ENCODE results near the gene TPSAB1. TPM values are rescaled to one million over a fixed set of nuclear protein-coding genes. Genes with fewer than 3 reads are reported as not detected.
"Not testable (repeated sequence)": the region's sequence is repeated elsewhere in the genome, so short reads cannot be mapped to it uniquely, and the experiment has no call there.

The TPSAB1 gene
- total RNA-seq, 1 experiment from 2014 or later: not detected

DNA sequence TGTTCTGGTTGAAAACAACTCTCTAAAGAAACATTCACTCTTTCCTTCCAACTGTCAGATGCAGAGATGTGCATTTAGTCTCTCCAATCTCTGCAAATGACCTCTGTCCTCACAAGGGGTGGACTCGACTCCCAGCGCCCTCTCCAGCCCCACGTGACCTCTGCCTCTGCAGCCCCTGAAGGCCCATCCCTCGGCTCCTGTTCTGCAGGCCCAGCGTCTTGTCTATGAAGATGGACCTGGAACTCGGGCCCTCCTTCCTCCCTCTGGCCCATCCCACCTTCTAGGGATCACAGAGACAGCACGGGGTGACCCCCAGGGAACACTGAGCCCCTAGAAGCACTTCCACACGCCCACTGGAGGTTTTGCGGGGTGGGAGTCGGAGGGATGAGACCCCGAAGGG, 2.9 kb downstream of the TPSAB1 start:
- DNase-seq; H3K4me3 Mint-ChIP-seq (ENCODE audit: low read depth, unreplicated experiment); CTCF ChIA-PET; H3K36me3 Mint-ChIP-seq (ENCODE audit: insufficient read depth, unreplicated experiment); H3K27ac Mint-ChIP-seq (ENCODE audit: unreplicated experiment); H3K9me3 Mint-ChIP-seq (ENCODE audit: low read depth, unreplicated experiment); H3K4me1 Mint-ChIP-seq (ENCODE audit: low read depth, unreplicated experiment); intact Hi-C loops (cut with micrococcal nuclease; ENCODE audit: unreplicated experiment); BruUV-seq (replicated peaks): not testable (repeated sequence)
- H3K27me3 Mint-ChIP-seq (ENCODE audit: unreplicated experiment): peaks cover 57% of the 10 kb centered on the region

DNA sequence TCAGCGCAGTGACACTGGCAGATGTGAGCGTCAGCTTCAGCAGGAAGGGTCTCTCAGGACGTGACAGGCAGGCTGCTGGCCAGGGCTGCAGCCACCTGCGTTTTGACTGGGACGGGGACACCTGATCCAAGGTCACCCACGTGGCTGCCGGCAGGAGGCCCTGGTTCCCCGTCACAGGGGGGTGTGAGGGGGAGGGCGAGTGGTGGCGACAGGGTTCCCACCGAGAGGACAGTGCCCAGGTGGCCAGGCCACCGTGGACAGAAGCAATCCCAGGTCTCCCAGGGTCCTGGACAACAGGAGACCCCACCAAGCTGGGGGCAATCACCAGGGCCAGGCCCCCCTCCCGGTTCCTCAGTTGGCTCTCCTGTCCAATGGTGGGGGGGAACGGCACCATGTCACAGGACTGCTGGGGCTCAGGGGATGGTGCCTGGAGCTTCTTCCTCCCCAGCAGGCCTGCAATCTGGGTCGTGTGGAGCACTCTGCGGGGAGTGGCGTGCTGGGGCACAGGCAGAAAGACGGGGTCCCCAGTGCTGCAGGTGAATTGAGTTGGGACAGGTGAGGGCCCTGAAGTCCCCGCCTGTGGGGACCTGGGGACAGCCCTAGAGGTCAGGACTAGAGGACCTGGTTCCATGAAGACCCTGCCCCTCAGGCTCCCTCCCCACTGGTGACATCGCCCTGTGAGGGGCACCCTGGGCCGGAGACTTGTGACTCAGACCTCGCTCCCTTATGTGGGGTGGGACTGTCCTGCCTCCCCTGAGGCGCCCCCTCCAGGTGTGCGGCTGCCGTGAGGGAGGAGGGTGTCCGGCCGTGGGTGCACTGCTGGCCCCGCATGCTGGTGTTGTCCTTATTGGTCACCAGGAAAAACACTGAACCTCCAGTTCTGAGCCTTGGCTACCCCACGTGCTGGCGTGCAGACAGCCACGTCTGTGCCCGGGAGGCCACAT, 3.7 kb downstream of the TPSAB1 start:
- H3K27me3 Mint-ChIP-seq (ENCODE audit: unreplicated experiment): peaks cover 49% of the 10 kb centered on the region
- CTCF ChIA-PET: interaction anchor here (0.8 kb wide), 1 partner anchor 85 kb away, joined by 4 read pairs; no protein-coding TSS in a partner anchor
- H3K4me3 Mint-ChIP-seq (ENCODE audit: low read depth, unreplicated experiment); H3K36me3 Mint-ChIP-seq (ENCODE audit: insufficient read depth, unreplicated experiment); H3K27ac Mint-ChIP-seq (ENCODE audit: unreplicated experiment); DNase-seq; intact Hi-C loops (cut with micrococcal nuclease; ENCODE audit: unreplicated experiment); H3K9me3 Mint-ChIP-seq (ENCODE audit: low read depth, unreplicated experiment); H3K4me1 Mint-ChIP-seq (ENCODE audit: low read depth, unreplicated experiment); BruUV-seq (replicated peaks): not testable (repeated sequence)

DNA sequence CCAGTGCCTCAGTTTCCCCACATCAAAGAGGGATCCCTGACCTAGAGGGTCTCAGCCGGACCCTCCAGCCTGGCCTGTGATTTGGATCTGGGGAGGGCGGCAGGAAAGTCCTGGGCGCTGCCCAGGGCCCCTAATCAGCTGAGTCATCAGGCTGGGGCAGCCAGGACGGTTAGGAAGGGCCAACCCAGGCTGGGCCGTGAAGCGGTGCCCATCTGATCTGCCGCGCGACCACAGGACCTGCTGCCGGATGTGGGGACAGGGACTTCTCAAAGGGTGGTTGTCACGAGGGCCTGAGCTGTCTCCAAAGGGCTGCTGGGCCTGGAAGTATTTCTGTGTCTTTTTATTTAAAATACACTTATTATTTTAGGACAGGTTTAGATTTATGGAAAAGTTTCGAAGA, 4.4 kb downstream of the TPSAB1 start:
- Mint-ChIP-seq H3K9me3 (ENCODE audit: low read depth, unreplicated experiment) (no peaks in the 10 kb centered on the region), H3K27me3 (ENCODE audit: unreplicated experiment) (peaks cover 47% of the 10 kb centered on the region), H3K4me3 (ENCODE audit: low read depth, unreplicated experiment) (no peak overlapping the region), H3K36me3 (ENCODE audit: insufficient read depth, unreplicated experiment) (no peaks in the 10 kb centered on the region), H3K4me1 (ENCODE audit: low read depth, unreplicated experiment) (no peaks in the 10 kb centered on the region), H3K27ac (ENCODE audit: unreplicated experiment) (no peak overlapping the region)
- BruUV-seq (replicated peaks): no TSS peak
- intact Hi-C loops (cut with micrococcal nuclease; ENCODE audit: unreplicated experiment): no loop called here
- CTCF ChIA-PET: interaction anchor here (0.8 kb wide), 1 partner anchor 85 kb away, joined by 4 read pairs; no protein-coding TSS in a partner anchor
- TF ChIP-seq CTCF (IDR thresholded peaks at IDR 0.05; ENCODE audit: unreplicated experiment): no peak
- peak; percentile 31 for DNase-seq

DNA sequence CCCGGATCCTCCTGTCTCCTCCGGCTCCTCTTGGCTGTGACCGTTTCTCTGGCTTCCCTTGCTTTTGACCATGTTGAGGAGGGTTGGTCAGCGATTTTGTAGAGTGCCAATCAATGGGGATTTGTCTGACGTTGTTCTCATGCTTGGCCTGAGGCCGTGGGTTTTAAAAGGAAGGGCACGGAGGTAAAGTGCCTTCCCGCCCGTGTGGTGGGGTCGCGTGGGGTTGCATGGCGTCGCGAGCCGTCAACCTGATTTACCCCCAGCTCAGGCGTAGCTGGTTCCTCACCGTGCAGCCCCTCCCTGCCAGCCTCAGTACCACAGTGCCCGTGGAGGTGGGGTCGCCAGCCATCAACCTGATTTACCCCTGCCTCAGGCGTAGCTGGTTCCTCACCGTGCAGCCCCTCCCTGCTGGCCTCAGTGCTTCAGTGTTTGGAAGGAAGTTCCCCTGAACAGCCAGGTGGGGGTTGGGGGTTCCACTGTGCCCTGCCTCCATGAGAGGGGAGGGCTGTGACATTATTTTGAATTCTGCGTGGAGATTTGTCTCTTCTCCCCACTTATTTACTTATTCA, 5.0 kb downstream of the TPSAB1 start:
- H3K27ac Mint-ChIP-seq (ENCODE audit: unreplicated experiment): no peak overlapping the region
- CTCF ChIA-PET: interaction anchor here (0.8 kb wide), 1 partner anchor 84 kb away, joined by 4 read pairs; no protein-coding TSS in a partner anchor
- no peak for DNase-seq

DNA sequence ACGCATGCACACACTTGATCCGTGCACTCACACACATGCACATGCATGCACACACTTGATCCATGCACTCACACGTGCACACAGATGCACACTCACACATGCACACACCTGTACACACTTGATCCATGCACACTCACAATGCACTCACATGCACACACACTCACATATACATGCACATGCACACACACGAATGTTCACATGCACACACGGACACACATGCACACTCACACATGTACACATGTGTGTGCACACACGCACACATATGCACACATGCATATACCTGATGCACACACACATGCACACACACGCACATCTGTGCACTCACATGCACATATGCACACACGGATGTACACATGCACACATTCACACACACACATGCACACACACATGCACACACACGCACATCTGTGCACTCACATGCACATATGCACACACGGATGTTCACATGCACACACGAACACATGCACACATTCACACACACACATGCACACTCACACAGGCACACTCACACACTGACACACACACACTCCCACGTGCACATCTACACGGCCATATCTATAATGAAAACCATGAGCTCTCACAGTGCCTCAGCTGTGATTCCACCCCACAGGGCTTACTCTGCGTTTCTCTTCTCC, 7.5 kb downstream of the TPSAB1 start:
- BruUV-seq (replicated peaks); DNase-seq; intact Hi-C loops (cut with micrococcal nuclease; ENCODE audit: unreplicated experiment); H3K9me3 Mint-ChIP-seq (ENCODE audit: low read depth, unreplicated experiment); H3K27ac Mint-ChIP-seq (ENCODE audit: unreplicated experiment); H3K4me1 Mint-ChIP-seq (ENCODE audit: low read depth, unreplicated experiment); H3K4me3 Mint-ChIP-seq (ENCODE audit: low read depth, unreplicated experiment); H3K36me3 Mint-ChIP-seq (ENCODE audit: insufficient read depth, unreplicated experiment): not testable (repeated sequence)
- CTCF ChIA-PET: interaction anchor here (1.2 kb wide), 1 partner anchor 29 kb away, joined by 3 read pairs; no protein-coding TSS in a partner anchor
- peaks cover 45% of the 10 kb centered on the region for H3K27me3 Mint-ChIP-seq (ENCODE audit: unreplicated experiment)

More for the DNA sequence above, 5.0 kb downstream of the TPSAB1 start:
- BruUV-seq (replicated peaks): no TSS peak
- intact Hi-C loops (cut with micrococcal nuclease; ENCODE audit: unreplicated experiment): no loop called here
- Mint-ChIP-seq H3K9me3 (ENCODE audit: low read depth, unreplicated experiment) (no peaks in the 10 kb centered on the region), H3K36me3 (ENCODE audit: insufficient read depth, unreplicated experiment) (no peaks in the 10 kb centered on the region), H3K4me3 (ENCODE audit: low read depth, unreplicated experiment) (no peak overlapping the region), H3K4me1 (ENCODE audit: low read depth, unreplicated experiment) (no peaks in the 10 kb centered on the region), H3K27me3 (ENCODE audit: unreplicated experiment) (peaks cover 47% of the 10 kb centered on the region)
- TF ChIP-seq CTCF (IDR thresholded peaks at IDR 0.05; ENCODE audit: unreplicated experiment): no peak

GRCh38 chr16:1249031-1249755, 8.7 kb downstream of the TPSAB1 start:
- H3K4me3 Mint-ChIP-seq (ENCODE audit: low read depth, unreplicated experiment); DNase-seq; intact Hi-C loops (cut with micrococcal nuclease; ENCODE audit: unreplicated experiment); CTCF ChIA-PET; H3K27ac Mint-ChIP-seq (ENCODE audit: unreplicated experiment); H3K36me3 Mint-ChIP-seq (ENCODE audit: insufficient read depth, unreplicated experiment); H3K9me3 Mint-ChIP-seq (ENCODE audit: low read depth, unreplicated experiment); H3K4me1 Mint-ChIP-seq (ENCODE audit: low read depth, unreplicated experiment); BruUV-seq (replicated peaks): not testable (repeated sequence)
- peaks cover 36% of the 10 kb centered on the region for H3K27me3 Mint-ChIP-seq (ENCODE audit: unreplicated experiment)

- H3K27ac Mint-ChIP-seq (ENCODE audit: unreplicated experiment); intact Hi-C loops (cut with micrococcal nuclease; ENCODE audit: unreplicated experiment); H3K4me3 Mint-ChIP-seq (ENCODE audit: low read depth, unreplicated experiment); H3K36me3 Mint-ChIP-seq (ENCODE audit: insufficient read depth, unreplicated experiment); CTCF ChIA-PET; H3K9me3 Mint-ChIP-seq (ENCODE audit: low read depth, unreplicated experiment); H3K4me1 Mint-ChIP-seq (ENCODE audit: low read depth, unreplicated experiment); BruUV-seq (replicated peaks); DNase-seq: not testable (repeated sequence)
- H3K27me3 Mint-ChIP-seq (ENCODE audit: unreplicated experiment): peaks cover 35% of the 10 kb centered on the region
These were observed 13.3 kb downstream of the TPSAB1 start for GRCh38 chr16:1253701-1254364.

Measured in Calu3 (cell line).